Fibroblast of the aortic adventitia (primary cell): Measurements from ENCODE around the gene PACRGL. TPM values are rescaled to one million over a fixed set of nuclear protein-coding genes. Genes with fewer than 3 reads are reported as not detected.

Experiments used
- DNase-seq: peaks from one replicate; pipeline ENCODE4 v3.0.0-alpha.2; 2010; ENCODE audit warnings: low read depth
- H3K4me3 ChIP-seq: 2 replicates; pipeline ENCODE4 v1.5.1; 2011; ENCODE audit warnings: low read depth, mild to moderate bottlenecking, control low read depth, low read length, moderate library complexity
- total RNA-seq: library from RNA; depleted of rRNA; stranded (reverse); fragments of >200 nt; gene quantifications from 2 replicates; pipeline ENCODE4 v1.2.3, GENCODE V29; 2012; ENCODE audit warnings: low replicate concordance
- TF ChIP-seq, protein P1 (sequence below): IDR thresholded peaks from 2 replicates; pipeline ENCODE4 v1.5.1; 2011; ENCODE audit warnings: mild to moderate bottlenecking, low read length, control low read depth, inconsistent platforms; ENCODE audit not compliant: insufficient read depth

The PACRGL gene
- total RNA-seq, 1 donor: 29.6 TPM

DNA sequence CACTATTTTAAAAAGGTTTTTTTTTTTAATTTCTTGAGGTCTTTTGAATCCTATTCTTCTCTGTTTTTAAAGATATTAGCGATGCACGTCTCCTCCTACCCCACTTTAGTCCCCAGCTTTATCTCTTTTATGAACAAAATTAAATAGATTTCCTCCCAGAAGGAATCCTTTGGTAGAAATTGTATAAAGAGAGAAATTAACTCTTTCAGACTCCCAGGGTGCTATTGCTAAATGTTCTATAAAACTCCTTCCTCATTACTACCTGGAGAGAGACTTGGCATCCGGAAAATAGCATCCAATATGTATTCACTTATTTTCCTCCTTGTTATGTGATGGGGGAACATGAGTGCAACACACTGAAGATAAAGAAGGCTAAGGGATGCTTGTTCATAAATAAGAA, 16.5 kb upstream of the PACRGL start:
- H3K4me3 ChIP-seq: no peak overlapping the region
- TF ChIP-seq, protein P1, sequence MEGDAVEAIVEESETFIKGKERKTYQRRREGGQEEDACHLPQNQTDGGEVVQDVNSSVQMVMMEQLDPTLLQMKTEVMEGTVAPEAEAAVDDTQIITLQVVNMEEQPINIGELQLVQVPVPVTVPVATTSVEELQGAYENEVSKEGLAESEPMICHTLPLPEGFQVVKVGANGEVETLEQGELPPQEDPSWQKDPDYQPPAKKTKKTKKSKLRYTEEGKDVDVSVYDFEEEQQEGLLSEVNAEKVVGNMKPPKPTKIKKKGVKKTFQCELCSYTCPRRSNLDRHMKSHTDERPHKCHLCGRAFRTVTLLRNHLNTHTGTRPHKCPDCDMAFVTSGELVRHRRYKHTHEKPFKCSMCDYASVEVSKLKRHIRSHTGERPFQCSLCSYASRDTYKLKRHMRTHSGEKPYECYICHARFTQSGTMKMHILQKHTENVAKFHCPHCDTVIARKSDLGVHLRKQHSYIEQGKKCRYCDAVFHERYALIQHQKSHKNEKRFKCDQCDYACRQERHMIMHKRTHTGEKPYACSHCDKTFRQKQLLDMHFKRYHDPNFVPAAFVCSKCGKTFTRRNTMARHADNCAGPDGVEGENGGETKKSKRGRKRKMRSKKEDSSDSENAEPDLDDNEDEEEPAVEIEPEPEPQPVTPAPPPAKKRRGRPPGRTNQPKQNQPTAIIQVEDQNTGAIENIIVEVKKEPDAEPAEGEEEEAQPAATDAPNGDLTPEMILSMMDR: no peak
- no peak for DNase-seq

DNA sequence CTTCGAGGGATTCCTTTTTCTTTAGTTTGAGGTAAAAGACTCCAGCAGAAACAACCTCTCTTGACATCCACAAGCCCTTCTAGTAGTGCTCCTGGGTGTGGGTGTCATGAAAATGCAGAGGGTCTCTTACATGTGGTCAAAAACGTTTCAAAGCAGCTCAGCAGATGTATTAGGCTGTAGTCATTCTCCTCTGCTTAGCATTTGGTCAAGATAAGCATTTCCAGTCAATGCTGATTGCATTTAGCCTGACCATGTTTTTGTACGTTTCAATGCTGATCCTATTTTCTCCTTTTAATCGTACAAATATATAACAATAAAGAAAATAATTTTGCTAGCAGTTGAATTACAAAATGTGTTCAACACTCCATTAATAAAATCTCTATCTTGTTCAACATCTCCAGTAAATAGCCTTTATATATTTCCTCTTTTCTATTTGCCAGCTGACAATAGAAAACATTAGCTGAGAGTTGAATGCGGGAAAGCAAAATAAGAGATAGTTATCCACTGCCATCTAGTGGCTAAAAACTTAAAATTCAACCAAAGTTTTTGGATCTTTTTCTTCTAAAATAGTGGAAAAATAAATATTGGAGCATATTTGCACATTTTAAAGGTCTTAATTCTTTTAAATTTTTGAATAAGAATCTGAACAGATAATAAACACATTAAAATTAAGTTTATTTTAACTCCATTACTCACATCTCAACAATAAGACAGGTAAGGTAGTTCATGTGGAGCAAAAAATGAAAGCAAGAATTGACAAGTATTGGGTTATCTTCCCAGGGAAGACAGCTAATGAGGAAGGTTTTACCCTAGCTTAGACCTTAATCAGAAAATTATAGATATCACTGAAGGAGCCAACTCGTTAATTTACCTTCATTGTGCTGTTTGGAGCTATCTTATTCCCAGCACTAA, 15.2 kb upstream of the PACRGL start:
- peak; percentile 58 for DNase-seq
- TF ChIP-seq, protein P1: peak; percentile 45
- no peak overlapping the region for H3K4me3 ChIP-seq

DNA sequence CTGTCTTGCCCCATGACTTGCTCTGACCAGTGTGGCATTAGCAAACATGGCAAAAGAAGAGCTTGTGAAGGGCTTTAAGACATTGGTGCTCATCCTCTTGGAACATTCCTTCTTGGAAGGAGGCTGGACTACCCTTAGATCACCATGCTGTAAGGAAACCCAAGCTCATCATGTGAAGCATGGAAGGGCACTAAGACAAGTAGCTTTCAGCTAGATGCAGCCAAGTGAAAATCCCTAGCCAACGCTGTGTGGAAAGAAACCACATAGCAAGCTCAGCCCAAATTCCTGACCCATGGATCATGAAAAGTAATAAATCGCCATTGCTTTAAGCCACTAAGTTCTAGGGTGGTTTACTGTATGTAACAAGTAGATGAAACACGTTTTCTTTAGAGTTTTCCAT, 12.4 kb upstream of the PACRGL start:
- TF ChIP-seq, protein P1: no peak
- DNase-seq: peak; percentile 89
- no peak overlapping the region for H3K4me3 ChIP-seq

DNA sequence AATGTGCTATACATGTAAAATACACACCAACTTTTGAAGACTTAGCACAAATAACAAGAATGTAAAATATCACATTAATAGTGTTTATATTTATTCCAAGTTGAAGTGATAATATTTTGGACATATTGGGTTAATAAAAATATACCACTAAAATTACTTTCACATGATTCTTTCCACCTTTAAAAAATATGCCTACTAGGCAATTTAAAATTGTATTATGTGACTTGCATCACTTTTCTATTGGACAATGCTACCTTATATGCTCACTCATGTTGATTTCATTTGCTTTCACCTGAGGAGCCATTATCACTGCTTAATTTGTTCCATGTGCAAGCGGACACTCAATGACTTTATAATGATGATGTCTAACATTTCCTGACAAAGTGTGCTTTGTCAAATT, 3.4 kb upstream of the PACRGL start:
- TF ChIP-seq, protein P1: no peak
- no peak for DNase-seq
- H3K4me3 ChIP-seq: no peak overlapping the region

DNA sequence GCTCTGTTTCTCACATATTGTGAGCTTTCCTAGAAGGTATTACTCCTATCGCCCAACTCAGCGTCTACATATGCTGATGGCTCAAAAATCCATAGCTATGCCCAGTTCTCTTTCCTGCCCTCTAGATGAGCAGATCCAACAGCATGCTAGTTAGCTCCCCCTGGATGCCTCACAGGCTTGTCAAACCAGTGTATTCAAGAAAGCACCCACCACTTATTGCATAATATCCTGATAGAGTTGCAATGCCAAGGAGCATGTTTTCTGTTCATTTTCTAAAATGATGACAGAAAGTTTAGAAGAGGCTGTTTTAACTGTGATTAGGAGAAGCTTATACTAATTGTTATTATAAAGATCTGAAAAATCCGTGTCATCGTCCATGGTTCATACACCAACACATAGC, 1.9 kb upstream of the PACRGL start:
- DNase-seq: peak; percentile 35
- H3K4me3 ChIP-seq: no peak overlapping the region
- TF ChIP-seq, protein P1: no peak

DNA sequence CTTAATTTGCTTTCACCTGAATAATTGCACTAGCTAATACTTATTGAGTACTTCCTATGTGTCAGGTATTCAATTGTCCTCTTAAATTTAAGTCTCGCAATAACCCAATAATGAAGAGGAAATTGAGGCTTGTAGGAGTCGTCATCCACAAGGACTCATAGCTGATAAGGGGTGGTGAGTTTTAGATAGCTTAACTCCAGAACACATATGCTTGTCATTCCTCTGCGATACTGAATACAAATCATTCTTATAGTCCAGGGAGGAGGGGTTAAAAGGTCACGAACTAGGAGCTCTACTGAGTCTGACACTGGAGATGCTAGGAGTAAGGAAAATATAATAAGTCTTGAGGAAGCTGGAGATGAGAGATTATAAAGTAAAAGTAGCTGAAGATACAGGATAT, 1.4 kb upstream of the PACRGL start:
- DNase-seq: no peak
- no peak overlapping the region for H3K4me3 ChIP-seq
- TF ChIP-seq, protein P1: no peak
